LHCN-M2 (cell line): ENCODE data around the gene EZR. TPM values are rescaled to one million over a fixed set of nuclear protein-coding genes. Genes with fewer than 3 reads are reported as not detected.
A peak's percentile ranks its signal among the peaks of the same experiment; 100 is the strongest.
"Not testable (repeated sequence)": the region's sequence is repeated elsewhere in the genome, so short reads cannot be mapped to it uniquely, and the experiment has no call there.

Source experiments
- DNase-seq: peaks from one replicate; pipeline ENCODE4 v3.0.0-alpha.2; 2012; ENCODE audit warnings: low read depth
- total RNA-seq: library from RNA; depleted of rRNA; stranded (reverse); fragments of >200 nt; gene quantifications from 2 replicates; pipeline ENCODE4 v1.2.3, GENCODE V29; 2014

EZR gene
- total RNA-seq, 1 experiment from 2014 or later, result 93.2 TPM

GRCh38 chr6:158797331-158798310 lies 21.5 kb downstream of the EZR start:
- DNase-seq, result peak; percentile 29

GRCh38 chr6:158796353-158796752 lies 22.8 kb downstream of the EZR start:
- no peak for DNase-seq

- DNase-seq, result no peak
These were observed 23.7 kb downstream of the EZR start for GRCh38 chr6:158795516-158795915.

- DNase-seq, result peak; percentile 68
These were observed 25.7 kb downstream of the EZR start for GRCh38 chr6:158793432-158793831.

- not testable (repeated sequence) for DNase-seq
These were observed 26.7 kb downstream of the EZR start for GRCh38 chr6:158792505-158792904.

GRCh38 chr6:158791274-158791855 lies 27.8 kb downstream of the EZR start:
- DNase-seq, result no peak

- no peak for DNase-seq
These were observed 29.9 kb downstream of the EZR start for GRCh38 chr6:158789115-158789917.

- DNase-seq, result no peak
These were observed 31.8 kb downstream of the EZR start for GRCh38 chr6:158787395-158787794.

GRCh38 chr6:158786645-158787304 lies 32.4 kb downstream of the EZR start:
- DNase-seq, result no peak

- DNase-seq, result no peak
These were observed 34.1 kb downstream of the EZR start for GRCh38 chr6:158785036-158785435.

GRCh38 chr6:158784505-158784904 lies 34.7 kb downstream of the EZR start:
- peak; percentile 38 for DNase-seq

GRCh38 chr6:158783851-158784250 lies 35.3 kb downstream of the EZR start:
- no peak for DNase-seq

GRCh38 chr6:158783167-158783450 lies 36.1 kb downstream of the EZR start:
- no peak for DNase-seq

- no peak for DNase-seq
These were observed 36.6 kb downstream of the EZR start for GRCh38 chr6:158782432-158783166.

GRCh38 chr6:158781692-158782373 lies 37.3 kb downstream of the EZR start:
- no peak for DNase-seq

- DNase-seq, result no peak
These were observed 38.0 kb downstream of the EZR start for GRCh38 chr6:158780988-158781691.

GRCh38 chr6:158780246-158780884 lies 38.8 kb downstream of the EZR start:
- no peak for DNase-seq

GRCh38 chr6:158778005-158778527 lies 41.1 kb downstream of the EZR start:
- DNase-seq, result no peak

- no peak for DNase-seq
These were observed 41.7 kb downstream of the EZR start for GRCh38 chr6:158777510-158777909.
